ENCODE results near the gene TRPC3.

The TRPC3 gene

GRCh38 chr4:121873604-121874003 is 78.3 kb downstream of the TRPC3 start:
- DNase-seq (ENCODE audit: low read depth in 2 of 2) = no peak

GRCh38 chr4:121869841-121870822 is 81.7 kb downstream of the TRPC3 start, which contains the start of gene BBS7:
Gene BBS7 (minus strand): TSS chr4:121870474. CDS start chr4:121870313, 161 bp downstream.
- peak; percentile 96 to 99 for DNase-seq (ENCODE audit: low read depth in 2 of 2)

GRCh38 chr4:121863799-121864198 is 88.1 kb downstream of the TRPC3 start:
- no peak for DNase-seq (ENCODE audit: low read depth in 2 of 2)

GRCh38 chr4:121861426-121861825 is 90.4 kb downstream of the TRPC3 start:
- no peak for DNase-seq (ENCODE audit: low read depth in 2 of 2)

GRCh38 chr4:121860121-121860520 is 91.7 kb downstream of the TRPC3 start:
- DNase-seq (ENCODE audit: low read depth in 2 of 2) = no peak

GRCh38 chr4:121851354-121851753 is 100.5 kb downstream of the TRPC3 start:
- DNase-seq (ENCODE audit: low read depth in 2 of 2) = no peak

- no peak for DNase-seq (ENCODE audit: low read depth in 2 of 2)
Measured at GRCh38 chr4:121846662-121847061, 105.2 kb downstream of the TRPC3 start.

- DNase-seq (ENCODE audit: low read depth in 2 of 2) = no peak
Measured at GRCh38 chr4:121842862-121843261, 109.0 kb downstream of the TRPC3 start.

- DNase-seq (ENCODE audit: low read depth in 2 of 2) = no peak
Measured at GRCh38 chr4:121838136-121838535, 113.7 kb downstream of the TRPC3 start.

- no peak for DNase-seq (ENCODE audit: low read depth in 2 of 2)
Measured at GRCh38 chr4:121829511-121829910, 122.3 kb downstream of the TRPC3 start.

Measured in stimulated activated CD4-positive, alpha-beta T cell treated with anti-CD3 and anti-CD28 coated beads, Interleukin-4, amount 100 ng/mL, for 48 hours (primary cell).